Left lung (tissue), 10 donors: ENCODE results near the gene WWOX. TPM values are rescaled to one million over a fixed set of nuclear protein-coding genes. Genes with fewer than 3 reads are reported as not detected.

Experiments
- ATAC-seq: fragments of 200-7000 bp; cut with Tn5 transposase; one replicate; pipeline ENCODE4 v1.9.1; 2020; ENCODE audit warnings: moderate library complexity
- DNase-seq, 4 donors: peaks; one replicate each; pipeline ENCODE4 v3.0.0-alpha.2; 2013 to 2020
- H3K27ac ChIP-seq, 2 donors: fragments of 200-600 bp; sonication (generic) in 1 of 2; one replicate each; pipeline versions ENCODE4 v1.5.0 to v1.8.0; 2020 to 2021
- H3K27me3 ChIP-seq, 2 donors: fragments of 200-600 bp; sonication (generic) in 1 of 2; one replicate each; pipeline versions ENCODE4 v1.5.0 to v1.8.0; 2020 to 2021
- H3K36me3 ChIP-seq, 2 donors: fragments of 200-600 bp; sonication (generic) in 1 of 2; one replicate each; pipeline versions ENCODE4 v1.5.0 to v1.8.0; 2020 to 2021
- H3K4me1 ChIP-seq, 2 donors: fragments of 200-600 bp; one replicate each; pipeline ENCODE4 v1.8.0; 2021
- H3K4me3 ChIP-seq, 2 donors: fragments of 200-600 bp; sonication (generic) in 1 of 2; one replicate each; pipeline versions ENCODE4 v1.5.0 to v1.8.0; 2020 to 2021; ENCODE audit warnings: mild to moderate bottlenecking in 1 of 2
- H3K9me3 ChIP-seq, 2 donors: fragments of 200-600 bp; sonication (generic) in 1 of 2; one replicate each; pipeline versions ENCODE4 v1.5.0 to v1.8.0; 2020 to 2021
- intact Hi-C, 2 donors: fragments of 100-400 bp; cut with DNase I; formaldehyde crosslinking; loops; one replicate each; pipeline versions ENCODE4 v1.11.2 to v1.14.2; 2022
- polyA plus RNA-seq, 6 donors: library from polyadenylated mRNA; unstranded; fragments of 120-200 nt; gene quantifications; one replicate each; pipeline ENCODE4 v1.2.1, GENCODE V29; 2013; ENCODE audit not compliant: insufficient read length in 6 of 6
- total RNA-seq, 2 donors: library from RNA; stranded (reverse); fragmentation: NEBNext Ultra II Directional; extraction: Animal tissue kit (Norgen Biotek cat#: 25700); gene quantifications; one replicate each; pipeline ENCODE4 v1.2.1, GENCODE V29; 2021
- TF ChIP-seq, protein P1 (sequence below), 2 donors: fragments of 200-600 bp; sonication (generic) in 1 of 2; IDR thresholded peaks; one replicate each; pipeline versions ENCODE4 v1.5.0 to v1.8.0; 2021; ENCODE audit warnings: antibody characterized with exemption in 2 of 2
- donor health status: DM: no; HTN: yes; CAD: no.
- donor health status: DM: no; HTN: no; CAD: no.

Gene WWOX
- total and polyA plus RNA-seq, 8 donors: 17.2 to 40.3 (median 30.8) TPM

DNA sequence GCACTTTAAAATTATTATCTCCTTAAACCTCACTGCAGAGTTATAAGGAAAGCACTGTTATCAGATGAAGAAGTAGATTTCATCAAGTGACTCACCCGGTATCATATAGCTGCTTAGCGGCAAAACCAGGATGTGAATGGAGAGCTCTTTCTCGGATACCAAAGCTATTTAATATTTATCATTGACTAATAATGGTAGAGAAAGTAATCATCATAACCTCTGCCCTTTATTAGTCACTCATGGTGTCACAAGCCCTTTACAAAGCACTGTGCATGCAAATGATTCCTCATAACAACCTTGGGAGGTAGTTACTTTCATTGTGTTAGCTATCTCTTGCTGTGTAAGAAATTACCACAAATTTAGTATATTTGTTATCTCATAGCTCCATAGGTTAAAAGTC lies 908.2 kb downstream of the WWOX start:
- ATAC-seq: no peak
- DNase-seq: no peak
- Histone ChIP-seq H3K27ac (no peak overlapping the region), H3K27me3 (no peaks in the 10 kb centered on the region), H3K36me3 (no peaks in the 10 kb centered on the region), H3K4me3 (no peak overlapping the region), H3K4me1 (no peaks in the 10 kb centered on the region), H3K9me3 (peaks cover 0 to 2% of the 10 kb centered on the region in 2 donors)
- intact Hi-C loops: no loop called here
- TF ChIP-seq, protein P1, sequence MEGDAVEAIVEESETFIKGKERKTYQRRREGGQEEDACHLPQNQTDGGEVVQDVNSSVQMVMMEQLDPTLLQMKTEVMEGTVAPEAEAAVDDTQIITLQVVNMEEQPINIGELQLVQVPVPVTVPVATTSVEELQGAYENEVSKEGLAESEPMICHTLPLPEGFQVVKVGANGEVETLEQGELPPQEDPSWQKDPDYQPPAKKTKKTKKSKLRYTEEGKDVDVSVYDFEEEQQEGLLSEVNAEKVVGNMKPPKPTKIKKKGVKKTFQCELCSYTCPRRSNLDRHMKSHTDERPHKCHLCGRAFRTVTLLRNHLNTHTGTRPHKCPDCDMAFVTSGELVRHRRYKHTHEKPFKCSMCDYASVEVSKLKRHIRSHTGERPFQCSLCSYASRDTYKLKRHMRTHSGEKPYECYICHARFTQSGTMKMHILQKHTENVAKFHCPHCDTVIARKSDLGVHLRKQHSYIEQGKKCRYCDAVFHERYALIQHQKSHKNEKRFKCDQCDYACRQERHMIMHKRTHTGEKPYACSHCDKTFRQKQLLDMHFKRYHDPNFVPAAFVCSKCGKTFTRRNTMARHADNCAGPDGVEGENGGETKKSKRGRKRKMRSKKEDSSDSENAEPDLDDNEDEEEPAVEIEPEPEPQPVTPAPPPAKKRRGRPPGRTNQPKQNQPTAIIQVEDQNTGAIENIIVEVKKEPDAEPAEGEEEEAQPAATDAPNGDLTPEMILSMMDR (IDR thresholded peaks at IDR 0.05): no peak

- ATAC-seq (no peak), DNase-seq (no peak)
- Histone ChIP-seq H3K27ac (no peak overlapping the region), H3K36me3 (no peaks in the 10 kb centered on the region), H3K4me1 (no peaks in the 10 kb centered on the region), H3K9me3 (peaks cover 0 to 2% of the 10 kb centered on the region in 2 donors), H3K27me3 (no peaks in the 10 kb centered on the region), H3K4me3 (no peak overlapping the region)
- intact Hi-C loops: no loop called here
- TF ChIP-seq, protein P1 (IDR thresholded peaks at IDR 0.05): no peak
Measured at GRCh38 chr16:79008036-79008868, 908.8 kb downstream of the WWOX start.

DNA sequence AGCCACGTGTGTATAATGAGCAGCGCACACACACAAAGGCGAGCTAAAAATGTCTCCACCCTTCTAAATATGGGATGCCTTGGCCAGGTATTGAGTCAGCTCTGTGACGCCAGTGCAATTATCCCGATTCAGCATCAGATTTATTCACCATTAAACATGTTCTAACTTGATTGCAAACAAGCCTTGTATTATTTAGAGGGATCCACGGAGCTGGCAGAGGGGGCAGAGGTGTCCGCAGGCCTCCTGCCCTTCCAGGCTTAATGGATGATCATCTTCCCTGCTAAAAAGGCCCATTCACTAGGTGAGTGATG lies 909.4 kb downstream of the WWOX start:
- TF ChIP-seq, protein P1 (IDR thresholded peaks at IDR 0.05): no peak
- intact Hi-C loops: no loop called here
- Histone ChIP-seq H3K4me1 (no peaks in the 10 kb centered on the region), H3K9me3 (peaks cover 0 to 2% of the 10 kb centered on the region in 2 donors), H3K27me3 (no peaks in the 10 kb centered on the region), H3K27ac (no peak overlapping the region), H3K4me3 (no peak overlapping the region), H3K36me3 (no peaks in the 10 kb centered on the region)
- no peak for DNase-seq
- no peak for ATAC-seq

DNA sequence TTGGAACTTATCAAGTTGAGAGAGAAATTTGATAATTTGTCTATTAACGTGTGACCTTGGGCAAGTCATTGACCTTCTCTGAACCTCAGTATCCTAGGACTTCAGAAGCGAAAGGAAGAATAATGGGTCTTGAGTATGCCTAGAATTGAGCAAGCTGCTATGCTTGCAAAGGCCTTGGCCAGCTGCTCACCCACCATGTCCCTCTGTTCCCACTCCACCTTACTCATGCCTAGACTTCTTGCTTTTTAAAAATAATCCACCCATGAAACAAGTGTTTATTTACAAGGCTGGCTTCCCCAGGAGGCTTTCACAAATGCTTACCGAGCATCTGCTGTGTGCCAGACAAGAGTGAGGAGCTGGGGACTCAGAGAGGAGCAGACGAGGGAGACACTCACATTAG lies 910.4 kb downstream of the WWOX start:
- Histone ChIP-seq H3K36me3 (no peaks in the 10 kb centered on the region), H3K4me3 (no peak overlapping the region), H3K4me1 (no peaks in the 10 kb centered on the region), H3K27me3 (no peaks in the 10 kb centered on the region), H3K9me3 (peaks cover 0 to 2% of the 10 kb centered on the region in 2 donors), H3K27ac (no peak overlapping the region)
- DNase-seq (no peak), ATAC-seq (no peak)
- intact Hi-C loops: no loop called here
- TF ChIP-seq, protein P1 (IDR thresholded peaks at IDR 0.05): no peak

- DNase-seq: no peak
- H3K4me3 ChIP-seq: no peak overlapping the region
- H3K27me3 ChIP-seq: no peaks in the 10 kb centered on the region
- intact Hi-C loops: no loop called here
- H3K9me3 ChIP-seq: peaks cover 0 to 2% of the 10 kb centered on the region in 2 donors
- TF ChIP-seq, protein P1 (IDR thresholded peaks at IDR 0.05): no peak
- H3K27ac ChIP-seq: no peak overlapping the region
- no peak for ATAC-seq
- no peaks in the 10 kb centered on the region for H3K4me1 ChIP-seq
- no peaks in the 10 kb centered on the region for H3K36me3 ChIP-seq
Measured at GRCh38 chr16:79011282-79011681, 911.8 kb downstream of the WWOX start.
